ENCODE results near the gene FAR2.

- no peak for TF ChIP-seq POLR2A (IDR thresholded peaks at IDR 0.05)
- TF ChIP-seq, protein P1, sequence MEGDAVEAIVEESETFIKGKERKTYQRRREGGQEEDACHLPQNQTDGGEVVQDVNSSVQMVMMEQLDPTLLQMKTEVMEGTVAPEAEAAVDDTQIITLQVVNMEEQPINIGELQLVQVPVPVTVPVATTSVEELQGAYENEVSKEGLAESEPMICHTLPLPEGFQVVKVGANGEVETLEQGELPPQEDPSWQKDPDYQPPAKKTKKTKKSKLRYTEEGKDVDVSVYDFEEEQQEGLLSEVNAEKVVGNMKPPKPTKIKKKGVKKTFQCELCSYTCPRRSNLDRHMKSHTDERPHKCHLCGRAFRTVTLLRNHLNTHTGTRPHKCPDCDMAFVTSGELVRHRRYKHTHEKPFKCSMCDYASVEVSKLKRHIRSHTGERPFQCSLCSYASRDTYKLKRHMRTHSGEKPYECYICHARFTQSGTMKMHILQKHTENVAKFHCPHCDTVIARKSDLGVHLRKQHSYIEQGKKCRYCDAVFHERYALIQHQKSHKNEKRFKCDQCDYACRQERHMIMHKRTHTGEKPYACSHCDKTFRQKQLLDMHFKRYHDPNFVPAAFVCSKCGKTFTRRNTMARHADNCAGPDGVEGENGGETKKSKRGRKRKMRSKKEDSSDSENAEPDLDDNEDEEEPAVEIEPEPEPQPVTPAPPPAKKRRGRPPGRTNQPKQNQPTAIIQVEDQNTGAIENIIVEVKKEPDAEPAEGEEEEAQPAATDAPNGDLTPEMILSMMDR (IDR thresholded peaks at IDR 0.05), result no peak
These were observed 74.3 kb downstream of the FAR2 start for GRCh38 chr12:29223426-29223825.
